Liver (tissue), 9 donors: ENCODE measurements around the gene NOS1. TPM values are rescaled to one million over a fixed set of nuclear protein-coding genes. Genes with fewer than 3 reads are reported as not detected.
"Not testable (repeated sequence)": the region's sequence is repeated elsewhere in the genome, so short reads cannot be mapped to it uniquely, and the experiment has no call there.

Experiments
- DNase-seq: peaks from one replicate; pipeline ENCODE4 v3.0.0-alpha.2; 2017; ENCODE audit warnings: low spot score
- H3K27ac ChIP-seq, 2 donors: one replicate each; pipeline ENCODE4 v1.7.0; 2013; ENCODE audit warnings: inconsistent platforms in 2 of 2, low read length in 2 of 2, control low read depth in 1 of 2, low read depth in 1 of 2, mild to moderate bottlenecking in 1 of 2
- H3K27me3 ChIP-seq, 4 donors: one replicate each; pipeline versions ENCODE4 v1.6.1 to v1.7.0; 2013; ENCODE audit warnings: low read length in 3 of 4, inconsistent platforms in 1 of 4, mild to moderate bottlenecking in 1 of 4, moderate library complexity in 1 of 4; ENCODE audit not compliant: control insufficient read depth in 4 of 4, insufficient read depth in 4 of 4
- H3K36me3 ChIP-seq, 4 donors: one replicate each; pipeline versions ENCODE4 v1.6.1 to v1.7.0; 2013; ENCODE audit warnings: low read length in 3 of 4, mild to moderate bottlenecking in 3 of 4, low read depth in 1 of 4, moderate library complexity in 1 of 4; ENCODE audit not compliant: control insufficient read depth in 4 of 4, insufficient read depth in 3 of 4
- H3K4me1 ChIP-seq, 4 donors: one replicate each; pipeline versions ENCODE4 v1.6.1 to v1.7.0; 2013; ENCODE audit warnings: low read length in 3 of 4, mild to moderate bottlenecking in 3 of 4, moderate library complexity in 1 of 4; ENCODE audit not compliant: control insufficient read depth in 4 of 4, insufficient read depth in 4 of 4
- H3K4me3 ChIP-seq, 3 donors: one replicate each; pipeline versions ENCODE4 v1.6.1 to v1.7.0; 2013; ENCODE audit warnings: low read length in 3 of 3, control low read depth in 1 of 3, low read depth in 1 of 3, mild to moderate bottlenecking in 1 of 3
- H3K9ac ChIP-seq, 2 donors: one replicate each; pipeline ENCODE4 v1.7.0; 2013; ENCODE audit warnings: low read length in 2 of 2, mild to moderate bottlenecking in 2 of 2, moderate library complexity in 2 of 2, control low read depth in 1 of 2, low read depth in 1 of 2
- H3K9me3 ChIP-seq, 4 donors: one replicate each; pipeline versions ENCODE4 v1.6.1 to v1.7.0; 2013; ENCODE audit warnings: low read length in 3 of 4; ENCODE audit not compliant: control insufficient read depth in 4 of 4
- ATF3 ChIP-seq: IDR thresholded peaks from 2 replicates; pipeline ENCODE4 v1.6.1; 2016; ENCODE audit warnings: antibody characterized with exemption
- CTCF ChIP-seq: fragments of 150-350 bp; IDR thresholded peaks from 2 replicates; pipeline ENCODE4 v1.5.1; 2017; ENCODE audit warnings: improper control_type of control experiment, low read depth, low read length; ENCODE audit not compliant: missing input control
- EGR1 ChIP-seq, 2 donors: IDR thresholded peaks; 2 replicates each; pipeline ENCODE4 v1.6.1; 2016 to 2018; ENCODE audit warnings: antibody characterized with exemption in 2 of 2, low read depth in 2 of 2
- FOXA1 ChIP-seq: IDR thresholded peaks from 2 replicates; pipeline ENCODE4 v1.6.1; 2016; ENCODE audit warnings: antibody characterized with exemption
- FOXA2 ChIP-seq: IDR thresholded peaks from 2 replicates; pipeline ENCODE4 v1.6.1; 2016; ENCODE audit warnings: antibody characterized with exemption
- GABPA ChIP-seq, 2 donors: IDR thresholded peaks in 1 of 2; conservative IDR thresholded peaks in 1 of 2; 2 replicates each; pipeline ENCODE4 v1.6.1; 2016; ENCODE audit warnings: antibody characterized with exemption in 2 of 2, mild to moderate bottlenecking in 1 of 2, moderate library complexity in 1 of 2
- HNF4A ChIP-seq, 2 donors: conservative IDR thresholded peaks; 2 replicates each; pipeline ENCODE4 v1.6.1; 2016; ENCODE audit warnings: antibody characterized with exemption in 2 of 2, mild to moderate bottlenecking in 2 of 2
- HNF4G ChIP-seq: IDR thresholded peaks from 2 replicates; pipeline ENCODE4 v1.6.1; 2016; ENCODE audit warnings: antibody characterized with exemption
- JUND ChIP-seq, 2 donors: IDR thresholded peaks; 2 replicates each; pipeline ENCODE4 v1.6.1; 2016; ENCODE audit warnings: antibody characterized with exemption in 2 of 2
- MAX ChIP-seq: IDR thresholded peaks from 2 replicates; pipeline ENCODE4 v1.6.1; 2016; ENCODE audit warnings: antibody characterized with exemption
- NR2F2 ChIP-seq: IDR thresholded peaks from 2 replicates; pipeline ENCODE4 v1.6.1; 2016; ENCODE audit warnings: antibody characterized with exemption
- RAD21 ChIP-seq, 2 donors: IDR thresholded peaks; 2 replicates each; pipeline ENCODE4 v1.6.1; 2016; ENCODE audit warnings: antibody characterized with exemption in 2 of 2, mild to moderate bottlenecking in 2 of 2
- REST ChIP-seq: IDR thresholded peaks from 2 replicates; pipeline ENCODE4 v1.6.1; 2016; ENCODE audit warnings: antibody characterized with exemption, mild to moderate bottlenecking
- RXRA ChIP-seq, 2 donors: IDR thresholded peaks; 2 replicates each; pipeline ENCODE4 v1.6.1; 2017 to 2018; ENCODE audit warnings: antibody characterized with exemption in 2 of 2, mild to moderate bottlenecking in 1 of 2
- SP1 ChIP-seq: IDR thresholded peaks from 2 replicates; pipeline ENCODE4 v1.6.1; 2018; ENCODE audit warnings: antibody characterized with exemption, mild to moderate bottlenecking
- TAF1 ChIP-seq: conservative IDR thresholded peaks from 2 replicates; pipeline ENCODE4 v1.6.1; 2016; ENCODE audit warnings: antibody characterized with exemption, mild to moderate bottlenecking
- YY1 ChIP-seq: IDR thresholded peaks from 2 replicates; pipeline ENCODE4 v1.6.1; 2016; ENCODE audit warnings: antibody characterized with exemption, mild to moderate bottlenecking
- ZBTB33 ChIP-seq: IDR thresholded peaks from 2 replicates; pipeline ENCODE4 v1.6.1; 2016; ENCODE audit warnings: antibody characterized with exemption
- WGBS: extraction: QIAGEN DNeasy Blood & Tissue Kit; methylation state at CpG from one replicate; pipeline ENCODE4 v1.1.7; 2013; 5-methylcytosine and 5-hydroxymethylcytosine counted together
- polyA plus RNA-seq, 2 donors: library from polyadenylated mRNA; stranded (reverse) in 1 of 2; unstranded in 1 of 2; fragments of 200-250 nt in 1 of 2; fragments of >200 nt in 1 of 2; fragmentation: Nextera tagmentation in 1 of 2; extraction: Ambion mirVana in 1 of 2; gene quantifications; one replicate each; pipeline versions ENCODE4 v1.2.1 to v1.2.3, GENCODE V29; 2013 to 2015
- total RNA-seq, 2 donors: library from RNA; depleted of rRNA; stranded (reverse); fragments of >200 nt; gene quantifications; one replicate each; pipeline ENCODE4 v1.2.3, GENCODE V29; 2014
- donor health status: healthy.
- donor health status: healthy.
- donor health status: healthy.
- donor health status: healthy.
- donor health status: healthy.

NOS1 gene
- total and polyA plus RNA-seq, 4 donors = under 0.01 to 0.08 (median 0.01) TPM; not detected in 1

GRCh38 chr12:117182866-117183265 lies 178.6 kb downstream of the NOS1 start:
- 72% methylated on average over 3 of the region's 3 CpGs for WGBS
- H3K36me3 ChIP-seq = peaks cover 14 to 51% (median 49%) of the 10 kb centered on the region in 4 donors
- H3K27ac ChIP-seq = no peak overlapping the region
- H3K4me1 ChIP-seq = peaks cover 2 to 10% (median 3%) of the 10 kb centered on the region in 4 donors
- H3K9ac ChIP-seq = no peak overlapping the region
- DNase-seq = no peak
- H3K4me3 ChIP-seq = no peak overlapping the region
- TF ChIP-seq CTCF (no peak), NR2F2 (no peak), GABPA (IDR thresholded peaks at IDR 0.05 in 1 of 2, conservative IDR thresholded peaks at IDR 0.05 in 1 of 2) (no peak), HNF4A (conservative IDR thresholded peaks at IDR 0.05) (no peak)
- no peaks in the 10 kb centered on the region for H3K27me3 ChIP-seq
- H3K9me3 ChIP-seq = no peaks in the 10 kb centered on the region

GRCh38 chr12:117181468-117181843 lies 180.0 kb downstream of the NOS1 start:
- H3K4me3 ChIP-seq, H3K4me1 ChIP-seq, H3K27me3 ChIP-seq, DNase-seq, H3K27ac ChIP-seq, H3K9me3 ChIP-seq, H3K9ac ChIP-seq: not testable (repeated sequence)
- peaks cover 14 to 66% (median 58%) of the 10 kb centered on the region in 4 donors for H3K36me3 ChIP-seq
- WGBS = 97% methylated on average over 8 of the region's 8 CpGs

GRCh38 chr12:117180758-117181467 lies 180.5 kb downstream of the NOS1 start:
- DNase-seq = no peak
- no peak overlapping the region for H3K4me3 ChIP-seq
- no peak overlapping the region for H3K27ac ChIP-seq
- 96% methylated on average over 4 of the region's 4 CpGs for WGBS
- H3K4me1 ChIP-seq = no peaks in the 10 kb centered on the region
- H3K9ac ChIP-seq = no peak overlapping the region
- H3K36me3 ChIP-seq = peaks cover 17 to 70% (median 60%) of the 10 kb centered on the region in 4 donors
- H3K27me3 ChIP-seq = no peaks in the 10 kb centered on the region
- H3K9me3 ChIP-seq = no peaks in the 10 kb centered on the region
- no peak for TF ChIP-seq RAD21 (IDR thresholded peaks at IDR 0.05)
- no peak for TF ChIP-seq SP1
- TF ChIP-seq HNF4A (conservative IDR thresholded peaks at IDR 0.05) = no peak
- no peak for TF ChIP-seq REST
- TF ChIP-seq FOXA1 = no peak
- TF ChIP-seq CTCF = no peak
- no peak for TF ChIP-seq EGR1 (IDR thresholded peaks at IDR 0.05; ENCODE audit: low read depth in 2 of 2)
- TF ChIP-seq YY1 = no peak
- no peak for TF ChIP-seq ATF3
- TF ChIP-seq JUND (IDR thresholded peaks at IDR 0.05) = no peak
- TF ChIP-seq HNF4G = no peak
- TF ChIP-seq ZBTB33 = no peak
- no peak for TF ChIP-seq NR2F2
- TF ChIP-seq MAX = no peak
- TF ChIP-seq FOXA2 = no peak
- no peak for TF ChIP-seq RXRA (IDR thresholded peaks at IDR 0.05)
- TF ChIP-seq TAF1 = no peak
